Activated T-cell treated with anti-CD3 and anti-CD28 coated beads, Interleukin-2, amount 50 U/mL, for 72 hours (primary cell): ENCODE measurements around the gene PIK3CD. TPM values are rescaled to one million over a fixed set of nuclear protein-coding genes. Genes with fewer than 3 reads are reported as not detected.

ENCODE experiments used
- ATAC-seq, 2 donors: fragments of 150-1000 bp; cut with Tn5 transposase; replicated peaks in 1 of 2; 2 replicates each; pipeline ENCODE4 v1.10.0; 2021; ENCODE audit warnings: moderate library complexity in 2 of 2, mild to moderate bottlenecking in 1 of 2
- DNase-seq, 2 donors: peaks; one replicate each; pipeline ENCODE4 v3.0.0; 2021 to 2022; ENCODE audit warnings: mixed read lengths in 1 of 2
- H3K27ac Mint-ChIP-seq: one replicate; pipeline ENCODE4 v1.8.0; 2022; ENCODE audit warnings: mild to moderate bottlenecking, moderate library complexity, mixed read lengths
- H3K27me3 Mint-ChIP-seq: one replicate; pipeline ENCODE4 v1.8.0; 2022; ENCODE audit warnings: low read depth, mixed read lengths
- H3K36me3 Mint-ChIP-seq, 2 donors: one replicate each; pipeline ENCODE4 v1.8.0; 2022; ENCODE audit warnings: mixed read lengths in 2 of 2, mild to moderate bottlenecking in 1 of 2; ENCODE audit not compliant: insufficient read depth in 2 of 2
- H3K4me1 Mint-ChIP-seq: one replicate; pipeline ENCODE4 v1.8.0; 2022; ENCODE audit warnings: low read depth, mixed read lengths
- H3K4me3 Mint-ChIP-seq, 2 donors: one replicate each; pipeline ENCODE4 v1.8.0; 2022; ENCODE audit warnings: mild to moderate bottlenecking in 2 of 2, mixed read lengths in 2 of 2, moderate library complexity in 2 of 2
- H3K9me3 Mint-ChIP-seq, 2 donors: one replicate each; pipeline ENCODE4 v1.8.0; 2022; ENCODE audit warnings: mixed read lengths in 2 of 2
- total RNA-seq, 2 donors: library from RNA; stranded (reverse); gene quantifications; one replicate each; pipeline ENCODE4 v1.2.3, GENCODE V29; 2022

The PIK3CD gene
- total RNA-seq, 2 donors from 2014 or later, result 149 to 162 TPM

- peaks cover 7 to 17% of the 10 kb centered on the region in 2 donors for H3K36me3 Mint-ChIP-seq
- H3K4me3 Mint-ChIP-seq, result peak overlapping the region; percentile 91 to 98
- H3K27ac Mint-ChIP-seq, result peak overlapping the region; percentile 96
- no peaks in the 10 kb centered on the region for H3K27me3 Mint-ChIP-seq
- no peak for DNase-seq
- ATAC-seq, result no peak
- no peaks in the 10 kb centered on the region for H3K9me3 Mint-ChIP-seq
- H3K4me1 Mint-ChIP-seq, result peaks cover 57% of the 10 kb centered on the region
These were observed 38.4 kb downstream of the PIK3CD start for GRCh38 chr1:9689971-9690381.

GRCh38 chr1:9690440-9691107 lies 39.0 kb downstream of the PIK3CD start:
- ATAC-seq (no peak), DNase-seq (no peak)
- Mint-ChIP-seq H3K27me3 (no peaks in the 10 kb centered on the region), H3K4me3 (peak overlapping the region; percentile 91 to 98), H3K36me3 (peaks cover 10 to 22% of the 10 kb centered on the region in 2 donors), H3K27ac (peak overlapping the region; percentile 96), H3K4me1 (peaks cover 54% of the 10 kb centered on the region), H3K9me3 (no peaks in the 10 kb centered on the region)

GRCh38 chr1:9691108-9691445 lies 39.5 kb downstream of the PIK3CD start:
- no peaks in the 10 kb centered on the region for H3K9me3 Mint-ChIP-seq
- no peak for ATAC-seq
- H3K36me3 Mint-ChIP-seq, result peaks cover 10 to 22% of the 10 kb centered on the region in 2 donors
- peaks cover 49% of the 10 kb centered on the region for H3K4me1 Mint-ChIP-seq
- DNase-seq, result peak in 1 of 2 donors; percentile 28
- peak overlapping the region; percentile 96 for H3K27ac Mint-ChIP-seq
- H3K4me3 Mint-ChIP-seq, result peak overlapping the region; percentile 91 to 98
- no peaks in the 10 kb centered on the region for H3K27me3 Mint-ChIP-seq

GRCh38 chr1:9691691-9692090 lies 40.2 kb downstream of the PIK3CD start:
- no peak for DNase-seq
- peaks cover 46% of the 10 kb centered on the region for H3K4me1 Mint-ChIP-seq
- H3K27ac Mint-ChIP-seq, result no peak overlapping the region
- H3K4me3 Mint-ChIP-seq, result peak overlapping the region; percentile 91 to 98
- no peaks in the 10 kb centered on the region for H3K9me3 Mint-ChIP-seq
- ATAC-seq, result no peak
- peaks cover 10 to 23% of the 10 kb centered on the region in 2 donors for H3K36me3 Mint-ChIP-seq
- H3K27me3 Mint-ChIP-seq, result no peaks in the 10 kb centered on the region

GRCh38 chr1:9696793-9697192 lies 45.3 kb downstream of the PIK3CD start:
- no peaks in the 10 kb centered on the region for H3K9me3 Mint-ChIP-seq
- DNase-seq, result no peak
- H3K27ac Mint-ChIP-seq, result no peak overlapping the region
- H3K4me1 Mint-ChIP-seq, result peaks cover 39% of the 10 kb centered on the region
- H3K27me3 Mint-ChIP-seq, result no peaks in the 10 kb centered on the region
- H3K4me3 Mint-ChIP-seq, result no peak overlapping the region
- H3K36me3 Mint-ChIP-seq, result peaks cover 5 to 26% of the 10 kb centered on the region in 2 donors
- no peak for ATAC-seq

- Mint-ChIP-seq H3K36me3 (peaks cover 13 to 32% of the 10 kb centered on the region in 2 donors), H3K9me3 (peaks cover 0 to 6% of the 10 kb centered on the region in 2 donors), H3K27me3 (no peaks in the 10 kb centered on the region), H3K27ac (no peak overlapping the region), H3K4me1 (peaks cover 59% of the 10 kb centered on the region), H3K4me3 (no peak overlapping the region)
- ATAC-seq, result no peak
- DNase-seq, result no peak
These were observed 47.8 kb downstream of the PIK3CD start for GRCh38 chr1:9699361-9699760.

- Mint-ChIP-seq H3K27ac (no peak overlapping the region), H3K9me3 (peaks cover 0 to 6% of the 10 kb centered on the region in 2 donors), H3K4me3 (no peak overlapping the region), H3K4me1 (peaks cover 69% of the 10 kb centered on the region), H3K36me3 (peaks cover 10 to 33% of the 10 kb centered on the region in 2 donors), H3K27me3 (no peaks in the 10 kb centered on the region)
- DNase-seq, result no peak
- no peak for ATAC-seq
These were observed 48.8 kb downstream of the PIK3CD start for GRCh38 chr1:9700340-9700739.

- ATAC-seq (no peak), DNase-seq (no peak)
- H3K9me3 Mint-ChIP-seq, result peaks cover 0 to 6% of the 10 kb centered on the region in 2 donors
- no peak overlapping the region for H3K27ac Mint-ChIP-seq
- peaks cover 10 to 31% of the 10 kb centered on the region in 2 donors for H3K36me3 Mint-ChIP-seq
- H3K27me3 Mint-ChIP-seq, result no peaks in the 10 kb centered on the region
- peaks cover 75% of the 10 kb centered on the region for H3K4me1 Mint-ChIP-seq
- H3K4me3 Mint-ChIP-seq, result no peak overlapping the region
These were observed 50.1 kb downstream of the PIK3CD start for GRCh38 chr1:9701665-9702064.

- H3K4me3 Mint-ChIP-seq, result peak overlapping the region in 1 of 2 donors; percentile 54
- H3K36me3 Mint-ChIP-seq, result peaks cover 10 to 31% of the 10 kb centered on the region in 2 donors
- no peaks in the 10 kb centered on the region for H3K27me3 Mint-ChIP-seq
- H3K4me1 Mint-ChIP-seq, result peaks cover 81% of the 10 kb centered on the region
- ATAC-seq (no peak), DNase-seq (no peak)
- H3K9me3 Mint-ChIP-seq, result peaks cover 0 to 6% of the 10 kb centered on the region in 2 donors
- peak overlapping the region; percentile 90 for H3K27ac Mint-ChIP-seq
These were observed 51.6 kb downstream of the PIK3CD start for GRCh38 chr1:9703165-9703509.

- ATAC-seq (no peak), DNase-seq (no peak)
- Mint-ChIP-seq H3K27me3 (no peaks in the 10 kb centered on the region), H3K4me3 (peak overlapping the region in 1 of 2 donors; percentile 54), H3K9me3 (peaks cover 0 to 6% of the 10 kb centered on the region in 2 donors), H3K36me3 (peaks cover 10 to 31% of the 10 kb centered on the region in 2 donors), H3K27ac (peak overlapping the region; percentile 90), H3K4me1 (peaks cover 76% of the 10 kb centered on the region)
These were observed 52.1 kb downstream of the PIK3CD start for GRCh38 chr1:9703681-9704080.

- Mint-ChIP-seq H3K27ac (peak overlapping the region; percentile 21), H3K4me1 (peaks cover 65% of the 10 kb centered on the region), H3K9me3 (peaks cover 0 to 6% of the 10 kb centered on the region in 2 donors), H3K4me3 (peak overlapping the region in 1 of 2 donors; percentile 4), H3K27me3 (no peaks in the 10 kb centered on the region), H3K36me3 (peaks cover 13 to 34% of the 10 kb centered on the region in 2 donors)
- DNase-seq (no peak), ATAC-seq (peak; percentile 44 to 63)
These were observed 54.0 kb downstream of the PIK3CD start for GRCh38 chr1:9705337-9706093.

- DNase-seq (no peak), ATAC-seq (no peak)
- H3K4me3 Mint-ChIP-seq, result no peak overlapping the region
- H3K9me3 Mint-ChIP-seq, result peaks cover 0 to 6% of the 10 kb centered on the region in 2 donors
- H3K27ac Mint-ChIP-seq, result peak overlapping the region; percentile 68
- peaks cover 14 to 39% of the 10 kb centered on the region in 2 donors for H3K36me3 Mint-ChIP-seq
- peaks cover 61% of the 10 kb centered on the region for H3K4me1 Mint-ChIP-seq
- no peaks in the 10 kb centered on the region for H3K27me3 Mint-ChIP-seq
These were observed 54.6 kb downstream of the PIK3CD start for GRCh38 chr1:9706178-9706577.

GRCh38 chr1:9710037-9710436 lies 58.5 kb downstream of the PIK3CD start:
- no peak overlapping the region for H3K4me3 Mint-ChIP-seq
- peak overlapping the region; percentile 58 for H3K27ac Mint-ChIP-seq
- peaks cover 11 to 23% of the 10 kb centered on the region in 2 donors for H3K36me3 Mint-ChIP-seq
- H3K9me3 Mint-ChIP-seq, result no peaks in the 10 kb centered on the region
- DNase-seq, result no peak
- no peaks in the 10 kb centered on the region for H3K27me3 Mint-ChIP-seq
- peaks cover 54% of the 10 kb centered on the region for H3K4me1 Mint-ChIP-seq
- ATAC-seq, result no peak
